IgD-negative memory B cell (primary cell): ENCODE measurements around the gene GDPD1. TPM values are rescaled to one million over a fixed set of nuclear protein-coding genes. Genes with fewer than 3 reads are reported as not detected.

Source experiments
- polyA plus RNA-seq: library from polyadenylated mRNA; unstranded; fragments of 300-500 nt; fragmentation: Illumina TruSeq; gene quantifications from one replicate; pipeline ENCODE4 v1.2.3, GENCODE V29; 2021

The GDPD1 gene
- polyA plus RNA-seq, 1 donor from 2014 or later: 2.6 TPM

Other genes starting within 250 kb of the GDPD1 start
- 7.9 TPM for gene TRIM37, start 113.6 kb upstream of the GDPD1 start, polyA plus RNA-seq
- gene SKA2, start 65.3 kb upstream of the GDPD1 start, polyA plus RNA-seq: 31.4 TPM
- gene PRR11, start 64.8 kb upstream of the GDPD1 start, polyA plus RNA-seq: 3.0 TPM
- 12.4 TPM for gene SMG8, start 10.5 kb upstream of the GDPD1 start, polyA plus RNA-seq
- gene YPEL2, start 111.1 kb downstream of the GDPD1 start, polyA plus RNA-seq: 18.8 TPM